VCaP (cell line): Measurements from ENCODE around the gene ROBO1.

ENCODE experiments used
- H3K27ac ChIP-seq: fragments of 450-650 bp; 2 replicates; pipeline ENCODE4 v1.5.1; 2017
- TF ChIP-seq, protein P1 (sequence below): fragments of 450-650 bp; conservative IDR thresholded peaks from 2 replicates; pipeline ENCODE4 v1.5.1; 2017; ENCODE audit warnings: mild to moderate bottlenecking, moderate library complexity

The ROBO1 gene

GRCh38 chr3:78951342-78951945 is 816.4 kb downstream of the ROBO1 start:
- no peak overlapping the region for H3K27ac ChIP-seq
- TF ChIP-seq, protein P1, sequence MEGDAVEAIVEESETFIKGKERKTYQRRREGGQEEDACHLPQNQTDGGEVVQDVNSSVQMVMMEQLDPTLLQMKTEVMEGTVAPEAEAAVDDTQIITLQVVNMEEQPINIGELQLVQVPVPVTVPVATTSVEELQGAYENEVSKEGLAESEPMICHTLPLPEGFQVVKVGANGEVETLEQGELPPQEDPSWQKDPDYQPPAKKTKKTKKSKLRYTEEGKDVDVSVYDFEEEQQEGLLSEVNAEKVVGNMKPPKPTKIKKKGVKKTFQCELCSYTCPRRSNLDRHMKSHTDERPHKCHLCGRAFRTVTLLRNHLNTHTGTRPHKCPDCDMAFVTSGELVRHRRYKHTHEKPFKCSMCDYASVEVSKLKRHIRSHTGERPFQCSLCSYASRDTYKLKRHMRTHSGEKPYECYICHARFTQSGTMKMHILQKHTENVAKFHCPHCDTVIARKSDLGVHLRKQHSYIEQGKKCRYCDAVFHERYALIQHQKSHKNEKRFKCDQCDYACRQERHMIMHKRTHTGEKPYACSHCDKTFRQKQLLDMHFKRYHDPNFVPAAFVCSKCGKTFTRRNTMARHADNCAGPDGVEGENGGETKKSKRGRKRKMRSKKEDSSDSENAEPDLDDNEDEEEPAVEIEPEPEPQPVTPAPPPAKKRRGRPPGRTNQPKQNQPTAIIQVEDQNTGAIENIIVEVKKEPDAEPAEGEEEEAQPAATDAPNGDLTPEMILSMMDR, result no peak

- TF ChIP-seq, protein P1, result no peak
- no peak overlapping the region for H3K27ac ChIP-seq
Measured at GRCh38 chr3:78941587-78941986, 826.2 kb downstream of the ROBO1 start.

- H3K27ac ChIP-seq, result no peak overlapping the region
- TF ChIP-seq, protein P1, result no peak
Measured at GRCh38 chr3:78940626-78941025, 827.2 kb downstream of the ROBO1 start.

DNA sequence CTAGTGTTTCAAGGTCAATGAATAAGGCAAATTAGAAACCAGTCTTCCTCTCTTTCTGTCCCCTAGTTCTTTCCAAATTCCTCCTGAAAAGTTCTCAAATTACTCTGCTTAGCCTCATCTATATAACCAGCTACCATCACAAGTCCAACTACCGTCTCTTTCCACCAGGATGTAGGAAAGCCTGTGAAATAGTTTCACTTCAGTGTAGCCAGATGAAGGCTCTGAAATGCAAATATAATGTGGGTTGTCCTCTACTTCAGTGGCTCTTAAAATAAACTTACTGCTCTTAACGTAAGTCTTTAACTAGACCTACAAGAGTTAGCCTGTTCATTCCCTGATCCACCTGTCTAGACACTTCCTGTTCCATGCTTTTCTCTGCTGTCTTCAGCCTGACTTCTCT is 827.7 kb downstream of the ROBO1 start:
- TF ChIP-seq, protein P1, result no peak
- H3K27ac ChIP-seq, result no peak overlapping the region

GRCh38 chr3:78937475-78937874 is 830.3 kb downstream of the ROBO1 start:
- H3K27ac ChIP-seq, result no peak overlapping the region
- TF ChIP-seq, protein P1, result no peak

DNA sequence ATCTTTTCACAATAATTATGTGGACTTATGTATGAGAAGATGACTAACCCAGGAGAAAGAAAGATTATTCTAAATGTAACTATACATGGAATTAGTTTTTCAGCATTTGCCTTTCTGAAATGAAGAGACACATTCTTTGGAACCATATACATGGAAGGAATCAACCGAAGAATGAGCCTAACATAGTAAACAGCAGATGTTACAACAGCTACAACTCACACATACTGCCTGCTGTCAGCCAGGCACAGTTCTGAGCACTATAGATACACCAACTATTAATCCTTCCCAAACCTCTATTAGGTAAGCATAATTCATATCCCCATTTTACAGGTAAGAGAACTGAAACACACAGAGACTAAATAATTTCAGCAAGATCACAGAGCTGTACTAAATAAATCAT is 840.0 kb downstream of the ROBO1 start:
- TF ChIP-seq, protein P1, result no peak
- H3K27ac ChIP-seq, result no peak overlapping the region

DNA sequence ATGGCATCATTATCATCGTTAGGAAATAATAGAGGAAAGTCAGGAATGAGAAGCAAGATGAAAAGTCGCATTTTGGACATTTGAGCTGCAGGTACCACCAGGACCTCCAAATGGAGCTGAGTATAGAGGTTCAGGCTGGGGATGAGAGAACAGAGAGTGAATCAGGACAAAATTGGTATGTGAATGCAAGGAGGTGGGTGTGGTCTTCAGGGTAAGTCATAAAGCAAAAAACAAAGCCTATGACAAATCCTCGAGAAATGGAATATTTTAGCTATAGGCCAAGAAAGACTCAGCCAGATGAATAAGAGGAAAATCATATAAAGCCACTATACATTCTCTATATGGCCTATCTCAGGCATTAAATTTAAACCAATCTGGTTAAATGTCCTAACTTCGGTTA is 841.3 kb downstream of the ROBO1 start:
- H3K27ac ChIP-seq, result no peak overlapping the region
- TF ChIP-seq, protein P1, result no peak
